Neural progenitor cell (in vitro differentiated cells): Measurements from ENCODE around the gene FBN3.

Source experiments
- CTCF ChIP-seq: fragments of 200-600 bp; sonication (generic); IDR thresholded peaks from 2 replicates; pipeline ENCODE4 v1.5.1; 2017; ENCODE audit warnings: antibody characterized with exemption, mild to moderate bottlenecking
- EZH2phosphoT487 ChIP-seq: fragments of 200-600 bp; sonication (generic); IDR thresholded peaks from 2 replicates; pipeline ENCODE4 v1.6.1; 2017; ENCODE audit warnings: antibody characterized with exemption

GRCh38 chr19:8141726-8142512, 7.5 kb downstream of the FBN3 start:
- TF ChIP-seq EZH2phosphoT487 = no peak
- TF ChIP-seq CTCF = no peak
